ENCODE results near the gene LPO. TPM values are rescaled to one million over a fixed set of nuclear protein-coding genes. Genes with fewer than 3 reads are reported as not detected.

The LPO gene
- total and polyA plus RNA-seq, 7 donors, result 0.01 TPM; not detected in 6

GRCh38 chr17:58245428-58246103, 7.2 kb downstream of the LPO start:
- ATAC-seq (no peak), DNase-seq (no peak)
- TF ChIP-seq CTCF (IDR thresholded peaks at IDR 0.05), result no peak
- Histone ChIP-seq H3K9me3 (no peaks in the 10 kb centered on the region), H3K4me3 (no peak overlapping the region), H3K27me3 (ENCODE audit: insufficient read depth in 3 of 3, low read length in 2 of 3) (peaks cover 0 to 36% (median 5%) of the 10 kb centered on the region in 3 donors), H3K36me3 (ENCODE audit: insufficient read depth in 1 of 2, low read depth in 1 of 2) (no peaks in the 10 kb centered on the region), H3K4me1 (peaks cover 8% of the 10 kb centered on the region), H3K27ac (no peak overlapping the region)
- WGBS, 3 donors, result 44 to 57% (median 52%) methylated on average over 10 of the region's 10 CpGs
- intact Hi-C loops (cut with DNase I), result no loop called here

DNA sequence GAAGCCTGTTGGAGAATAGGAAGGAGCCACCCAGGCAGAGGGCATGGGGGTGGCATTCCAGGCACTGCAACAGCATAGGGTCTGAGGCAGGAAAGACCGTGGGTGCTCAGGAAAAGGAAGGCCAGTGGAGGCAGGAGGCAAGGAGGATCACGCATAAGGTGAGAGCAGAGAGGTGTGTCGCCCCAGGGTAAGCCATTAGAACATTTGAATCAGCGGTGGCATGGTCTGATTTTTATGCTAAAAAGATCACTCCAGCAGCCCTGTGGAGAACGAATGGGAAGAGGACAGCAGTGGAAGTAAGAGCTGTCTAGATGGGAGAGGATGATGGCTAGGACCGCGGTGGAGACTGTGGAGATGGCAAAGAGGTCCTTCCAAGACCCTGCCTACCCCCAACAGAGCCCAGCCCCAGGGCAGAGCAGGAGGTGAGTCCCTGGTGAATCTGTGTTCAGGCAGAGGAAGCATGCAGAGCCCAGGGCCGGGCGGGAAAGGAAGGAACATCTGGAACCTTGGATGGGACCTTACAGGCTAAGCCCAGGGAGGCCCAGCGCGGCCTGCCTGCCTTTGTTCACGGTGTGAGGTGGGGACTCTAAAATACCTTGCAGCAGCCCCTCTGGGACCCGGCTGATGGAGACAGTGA, 7.8 kb downstream of the LPO start:
- WGBS, 3 donors, result 75 to 79% (median 76%) methylated on average over 13 of the region's 13 CpGs
- no peak for TF ChIP-seq CTCF (IDR thresholded peaks at IDR 0.05)
- no peaks in the 10 kb centered on the region for H3K36me3 ChIP-seq (ENCODE audit: insufficient read depth in 1 of 2, low read depth in 1 of 2)
- no peak overlapping the region for H3K4me3 ChIP-seq
- no peak overlapping the region for H3K27ac ChIP-seq
- H3K9me3 ChIP-seq, result no peaks in the 10 kb centered on the region
- ATAC-seq (no peak), DNase-seq (no peak)
- H3K27me3 ChIP-seq (ENCODE audit: insufficient read depth in 3 of 3, low read length in 2 of 3), result peaks cover 0 to 34% (median 5%) of the 10 kb centered on the region in 3 donors
- intact Hi-C loops (cut with DNase I), result no loop called here
- H3K4me1 ChIP-seq, result peaks cover 8% of the 10 kb centered on the region

DNA sequence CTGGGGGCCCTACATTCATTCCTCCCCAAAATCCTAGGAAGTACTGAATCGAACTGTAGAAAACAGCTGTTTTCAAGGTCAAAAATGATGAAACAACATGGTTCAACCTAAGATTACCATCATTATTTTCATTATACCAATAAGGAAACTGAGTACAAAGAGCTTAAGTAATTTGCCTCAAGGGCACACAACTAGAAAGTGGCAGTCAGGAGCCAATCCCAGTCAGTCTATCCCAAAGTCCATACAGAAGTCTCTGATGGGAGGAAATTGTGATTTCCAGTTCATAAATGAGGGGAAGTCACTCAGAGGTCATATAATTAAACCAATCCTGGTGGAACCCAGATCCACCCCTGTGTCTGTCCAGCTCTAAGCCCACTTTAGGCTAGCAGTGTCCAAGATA, 8.4 kb downstream of the LPO start:
- peaks cover 8% of the 10 kb centered on the region for H3K4me1 ChIP-seq
- H3K27me3 ChIP-seq (ENCODE audit: insufficient read depth in 3 of 3, low read length in 2 of 3), result peaks cover 0 to 29% (median 5%) of the 10 kb centered on the region in 3 donors
- no peaks in the 10 kb centered on the region for H3K36me3 ChIP-seq (ENCODE audit: insufficient read depth in 1 of 2, low read depth in 1 of 2)
- intact Hi-C loops (cut with DNase I), result no loop called here
- H3K9me3 ChIP-seq, result no peaks in the 10 kb centered on the region
- DNase-seq, result no peak
- no peak for ATAC-seq
- 58 to 82% (median 74%) methylated on average over 1 of the region's 1 CpG for WGBS, 3 donors
- H3K27ac ChIP-seq, result no peak overlapping the region
- H3K4me3 ChIP-seq, result no peak overlapping the region
- TF ChIP-seq CTCF (IDR thresholded peaks at IDR 0.05), result no peak

- no peak for TF ChIP-seq CTCF (IDR thresholded peaks at IDR 0.05)
- Histone ChIP-seq H3K4me3 (no peak overlapping the region), H3K27me3 (ENCODE audit: insufficient read depth in 3 of 3, low read length in 2 of 3) (peaks cover 0 to 21% (median 5%) of the 10 kb centered on the region in 3 donors), H3K36me3 (ENCODE audit: insufficient read depth in 1 of 2, low read depth in 1 of 2) (no peaks in the 10 kb centered on the region), H3K4me1 (peaks cover 8% of the 10 kb centered on the region), H3K9me3 (no peaks in the 10 kb centered on the region), H3K27ac (no peak overlapping the region)
- no peak for DNase-seq
- intact Hi-C loops (cut with DNase I), result loop anchor here in 1 of 2 donors (2.0 kb wide), 1 partner anchor 169 kb away; the partner anchor contains the start of gene RNF43
- no peak for ATAC-seq
- WGBS, 3 donors, result 74 to 77% (median 77%) methylated on average over 10 of the region's 10 CpGs
Measured at GRCh38 chr17:58247511-58248363, 9.4 kb downstream of the LPO start.

Data from psoas muscle (tissue), 8 donors.